Measurements from ENCODE around the gene ERBB2.

Gene ERBB2

GRCh38 chr17:39669897-39670735 is 29.7 kb upstream of the ERBB2 start:
- H3K4me3 ChIP-seq (ENCODE audit: low read length): no peak overlapping the region
- no peak for TF ChIP-seq ZNF274 (IDR thresholded peaks at IDR 0.05; ENCODE audit: low read depth, low read length)

GRCh38 chr17:39670746-39671145 is 29.1 kb upstream of the ERBB2 start:
- H3K4me3 ChIP-seq (ENCODE audit: low read length): no peak overlapping the region
- TF ChIP-seq ZNF274 (IDR thresholded peaks at IDR 0.05; ENCODE audit: low read depth, low read length): no peak

GRCh38 chr17:39671651-39672521 is 28.0 kb upstream of the ERBB2 start:
- H3K4me3 ChIP-seq (ENCODE audit: low read length): no peak overlapping the region

GRCh38 chr17:39672522-39673334 is 27.1 kb upstream of the ERBB2 start:
- no peak for TF ChIP-seq ZNF274 (IDR thresholded peaks at IDR 0.05; ENCODE audit: low read depth, low read length)
- no peak overlapping the region for H3K4me3 ChIP-seq (ENCODE audit: low read length)

More at GRCh38 chr17:39671651-39672521, 28.0 kb upstream of the ERBB2 start:
- no peak for TF ChIP-seq ZNF274 (IDR thresholded peaks at IDR 0.05; ENCODE audit: low read depth, low read length)

- TF ChIP-seq ZNF274 (IDR thresholded peaks at IDR 0.05; ENCODE audit: low read depth, low read length): no peak
- H3K4me3 ChIP-seq (ENCODE audit: low read length): no peak overlapping the region
These were observed 26.4 kb upstream of the ERBB2 start for GRCh38 chr17:39673335-39674081.

GRCh38 chr17:39674179-39674578 is 25.7 kb upstream of the ERBB2 start:
- H3K4me3 ChIP-seq (ENCODE audit: low read length): no peak overlapping the region
- no peak for TF ChIP-seq ZNF274 (IDR thresholded peaks at IDR 0.05; ENCODE audit: low read depth, low read length)

GRCh38 chr17:39674702-39675389 is 25.0 kb upstream of the ERBB2 start:
- no peak overlapping the region for H3K4me3 ChIP-seq (ENCODE audit: low read length)
- no peak for TF ChIP-seq ZNF274 (IDR thresholded peaks at IDR 0.05; ENCODE audit: low read depth, low read length)

GRCh38 chr17:39675390-39676082 is 24.3 kb upstream of the ERBB2 start:
- TF ChIP-seq ZNF274 (IDR thresholded peaks at IDR 0.05; ENCODE audit: low read depth, low read length): no peak
- no peak overlapping the region for H3K4me3 ChIP-seq (ENCODE audit: low read length)

- no peak for TF ChIP-seq ZNF274 (IDR thresholded peaks at IDR 0.05; ENCODE audit: low read depth, low read length)
- no peak overlapping the region for H3K4me3 ChIP-seq (ENCODE audit: low read length)
These were observed 23.6 kb upstream of the ERBB2 start for GRCh38 chr17:39676198-39676819.

GRCh38 chr17:39677072-39677471 is 22.8 kb upstream of the ERBB2 start:
- TF ChIP-seq ZNF274 (IDR thresholded peaks at IDR 0.05; ENCODE audit: low read depth, low read length): no peak
- H3K4me3 ChIP-seq (ENCODE audit: low read length): no peak overlapping the region

GRCh38 chr17:39677542-39678339 is 22.1 kb upstream of the ERBB2 start:
- H3K4me3 ChIP-seq (ENCODE audit: low read length): no peak overlapping the region
- TF ChIP-seq ZNF274 (IDR thresholded peaks at IDR 0.05; ENCODE audit: low read depth, low read length): no peak

Data from GM08714 (cell line).